Liver (tissue), 9 donors: Measurements from ENCODE around the gene ZNF827. TPM values are rescaled to one million over a fixed set of nuclear protein-coding genes. Genes with fewer than 3 reads are reported as not detected.

Experiments
- DNase-seq: peaks from one replicate; pipeline ENCODE4 v3.0.0-alpha.2; 2017; ENCODE audit warnings: low spot score
- H3K27ac ChIP-seq, 2 donors: one replicate each; pipeline ENCODE4 v1.7.0; 2013; ENCODE audit warnings: inconsistent platforms in 2 of 2, low read length in 2 of 2, control low read depth in 1 of 2, low read depth in 1 of 2, mild to moderate bottlenecking in 1 of 2
- H3K27me3 ChIP-seq, 4 donors: one replicate each; pipeline versions ENCODE4 v1.6.1 to v1.7.0; 2013; ENCODE audit warnings: low read length in 3 of 4, inconsistent platforms in 1 of 4, mild to moderate bottlenecking in 1 of 4, moderate library complexity in 1 of 4; ENCODE audit not compliant: control insufficient read depth in 4 of 4, insufficient read depth in 4 of 4
- H3K36me3 ChIP-seq, 4 donors: one replicate each; pipeline versions ENCODE4 v1.6.1 to v1.7.0; 2013; ENCODE audit warnings: low read length in 3 of 4, mild to moderate bottlenecking in 3 of 4, low read depth in 1 of 4, moderate library complexity in 1 of 4; ENCODE audit not compliant: control insufficient read depth in 4 of 4, insufficient read depth in 3 of 4
- H3K4me1 ChIP-seq, 4 donors: one replicate each; pipeline versions ENCODE4 v1.6.1 to v1.7.0; 2013; ENCODE audit warnings: low read length in 3 of 4, mild to moderate bottlenecking in 3 of 4, moderate library complexity in 1 of 4; ENCODE audit not compliant: control insufficient read depth in 4 of 4, insufficient read depth in 4 of 4
- H3K4me3 ChIP-seq, 3 donors: one replicate each; pipeline versions ENCODE4 v1.6.1 to v1.7.0; 2013; ENCODE audit warnings: low read length in 3 of 3, control low read depth in 1 of 3, low read depth in 1 of 3, mild to moderate bottlenecking in 1 of 3
- H3K9ac ChIP-seq, 2 donors: one replicate each; pipeline ENCODE4 v1.7.0; 2013; ENCODE audit warnings: low read length in 2 of 2, mild to moderate bottlenecking in 2 of 2, moderate library complexity in 2 of 2, control low read depth in 1 of 2, low read depth in 1 of 2
- H3K9me3 ChIP-seq, 4 donors: one replicate each; pipeline versions ENCODE4 v1.6.1 to v1.7.0; 2013; ENCODE audit warnings: low read length in 3 of 4; ENCODE audit not compliant: control insufficient read depth in 4 of 4
- EGR1 ChIP-seq, 2 donors: IDR thresholded peaks; 2 replicates each; pipeline ENCODE4 v1.6.1; 2016 to 2018; ENCODE audit warnings: antibody characterized with exemption in 2 of 2, low read depth in 2 of 2
- FOXA1 ChIP-seq: IDR thresholded peaks from 2 replicates; pipeline ENCODE4 v1.6.1; 2016; ENCODE audit warnings: antibody characterized with exemption
- HNF4A ChIP-seq, 2 donors: conservative IDR thresholded peaks; 2 replicates each; pipeline ENCODE4 v1.6.1; 2016; ENCODE audit warnings: antibody characterized with exemption in 2 of 2, mild to moderate bottlenecking in 2 of 2
- JUND ChIP-seq, 2 donors: IDR thresholded peaks; 2 replicates each; pipeline ENCODE4 v1.6.1; 2016; ENCODE audit warnings: antibody characterized with exemption in 2 of 2
- RAD21 ChIP-seq, 2 donors: IDR thresholded peaks; 2 replicates each; pipeline ENCODE4 v1.6.1; 2016; ENCODE audit warnings: antibody characterized with exemption in 2 of 2, mild to moderate bottlenecking in 2 of 2
- REST ChIP-seq: IDR thresholded peaks from 2 replicates; pipeline ENCODE4 v1.6.1; 2016; ENCODE audit warnings: antibody characterized with exemption, mild to moderate bottlenecking
- RXRA ChIP-seq, 2 donors: IDR thresholded peaks; 2 replicates each; pipeline ENCODE4 v1.6.1; 2017 to 2018; ENCODE audit warnings: antibody characterized with exemption in 2 of 2, mild to moderate bottlenecking in 1 of 2
- YY1 ChIP-seq: IDR thresholded peaks from 2 replicates; pipeline ENCODE4 v1.6.1; 2016; ENCODE audit warnings: antibody characterized with exemption, mild to moderate bottlenecking
- ZBTB33 ChIP-seq: IDR thresholded peaks from 2 replicates; pipeline ENCODE4 v1.6.1; 2016; ENCODE audit warnings: antibody characterized with exemption
- WGBS: extraction: QIAGEN DNeasy Blood & Tissue Kit; methylation state at CpG from one replicate; pipeline ENCODE4 v1.1.7; 2013; 5-methylcytosine and 5-hydroxymethylcytosine counted together
- polyA plus RNA-seq, 2 donors: library from polyadenylated mRNA; stranded (reverse) in 1 of 2; unstranded in 1 of 2; fragments of 200-250 nt in 1 of 2; fragments of >200 nt in 1 of 2; fragmentation: Nextera tagmentation in 1 of 2; extraction: Ambion mirVana in 1 of 2; gene quantifications; one replicate each; pipeline versions ENCODE4 v1.2.1 to v1.2.3, GENCODE V29; 2013 to 2015
- total RNA-seq, 2 donors: library from RNA; depleted of rRNA; stranded (reverse); fragments of >200 nt; gene quantifications; one replicate each; pipeline ENCODE4 v1.2.3, GENCODE V29; 2014
- donor health status: healthy.
- donor health status: healthy.
- donor health status: healthy.
- donor health status: healthy.
- donor health status: healthy.

Gene ZNF827
- total and polyA plus RNA-seq, 4 donors, result 0.46 to 2.9 (median 1.2) TPM

- TF ChIP-seq REST, result no peak
- peak; percentile 24 for TF ChIP-seq YY1
- peak in 1 of 2 donors; percentile 32 for TF ChIP-seq RXRA (IDR thresholded peaks at IDR 0.05)
- TF ChIP-seq HNF4A (conservative IDR thresholded peaks at IDR 0.05), result peak; percentile 53 to 67
- TF ChIP-seq RAD21 (IDR thresholded peaks at IDR 0.05), result peak; percentile 16 to 19
- peak in 1 of 2 donors; percentile 19 for TF ChIP-seq JUND (IDR thresholded peaks at IDR 0.05)
- TF ChIP-seq FOXA1, result peak; percentile 35
- no peak for TF ChIP-seq EGR1 (IDR thresholded peaks at IDR 0.05; ENCODE audit: low read depth in 2 of 2)
- Histone ChIP-seq H3K36me3 (no peaks in the 10 kb centered on the region), H3K27ac (no peak overlapping the region), H3K4me1 (peaks cover 0 to 14% (median 6%) of the 10 kb centered on the region in 4 donors), H3K9ac (no peak overlapping the region), H3K9me3 (no peaks in the 10 kb centered on the region), H3K27me3 (no peaks in the 10 kb centered on the region), H3K4me3 (no peak overlapping the region)
- 64% methylated on average over 7 of the region's 7 CpGs for WGBS
- no peak for DNase-seq
Measured at GRCh38 chr4:145878501-145879435, 59.9 kb downstream of the ZNF827 start.

GRCh38 chr4:145876531-145877180 is 62.0 kb downstream of the ZNF827 start:
- WGBS, result 97% methylated on average over 2 of the region's 2 CpGs
- Histone ChIP-seq H3K36me3 (no peaks in the 10 kb centered on the region), H3K9ac (no peak overlapping the region)

More at GRCh38 chr4:145876531-145877180, 62.0 kb downstream of the ZNF827 start:
- Histone ChIP-seq H3K27ac (no peak overlapping the region), H3K9me3 (no peaks in the 10 kb centered on the region), H3K4me1 (peaks cover 0 to 14% (median 6%) of the 10 kb centered on the region in 4 donors), H3K4me3 (no peak overlapping the region), H3K27me3 (no peaks in the 10 kb centered on the region)
- TF ChIP-seq EGR1 (IDR thresholded peaks at IDR 0.05; ENCODE audit: low read depth in 2 of 2) (no peak), REST (no peak), YY1 (no peak), ZBTB33 (no peak), FOXA1 (no peak)
- DNase-seq, result no peak
